T-helper 17 cell (primary cell): Measurements from ENCODE around the gene SPDYC. TPM values are rescaled to one million over a fixed set of nuclear protein-coding genes. Genes with fewer than 3 reads are reported as not detected.
"Not testable (repeated sequence)": the region's sequence is repeated elsewhere in the genome, so short reads cannot be mapped to it uniquely, and the experiment has no call there.

Source experiments
- ATAC-seq: fragments of 150-1000 bp; cut with Tn5 transposase; 2 replicates; pipeline ENCODE4 v1.10.0; 2021; ENCODE audit warnings: mild to moderate bottlenecking, moderate library complexity
- DNase-seq, 3 donors: peaks; one replicate each; pipeline versions ENCODE4 v3.0.0 to v3.0.0-alpha.2; 2020 to 2021
- H3K9me3 ChIP-seq: one replicate; pipeline ENCODE4 v1.7.0; 2013; ENCODE audit warnings: low read length, mild to moderate bottlenecking; ENCODE audit not compliant: control insufficient read depth, poor library complexity, severe bottlenecking
- H3K27ac Mint-ChIP-seq: one replicate; pipeline ENCODE4 v1.8.0; 2022; ENCODE audit warnings: mild to moderate bottlenecking, moderate library complexity, mixed read lengths
- H3K27me3 Mint-ChIP-seq: one replicate; pipeline ENCODE4 v1.8.0; 2022; ENCODE audit warnings: mixed read lengths
- H3K36me3 Mint-ChIP-seq: one replicate; pipeline ENCODE4 v1.8.0; 2022; ENCODE audit warnings: low read depth, mixed read lengths
- H3K4me1 Mint-ChIP-seq: one replicate; pipeline ENCODE4 v1.8.0; 2022; ENCODE audit warnings: mild to moderate bottlenecking, mixed read lengths
- H3K4me3 Mint-ChIP-seq: one replicate; pipeline ENCODE4 v1.8.0; 2022; ENCODE audit warnings: mild to moderate bottlenecking, moderate library complexity, mixed read lengths
- total RNA-seq, 4 donors: library from RNA in 2 of 4; stranded (reverse) in 2 of 4; gene quantifications; one replicate each; pipeline ENCODE4 v1.2.3 and lab custom pipeline; 2022 to 2026

SPDYC gene
- total RNA-seq, 2 donors from 2014 or later, result 0.68 TPM; not detected in 1

GRCh38 chr11:65147352-65148075 lies 22.5 kb upstream of the SPDYC start:
- ATAC-seq (no peak), DNase-seq (no peak)
- no peak overlapping the region for H3K27ac Mint-ChIP-seq
- H3K9me3 ChIP-seq, result no peaks in the 10 kb centered on the region
- H3K27me3 Mint-ChIP-seq, result peaks cover 6% of the 10 kb centered on the region
- peaks cover 6% of the 10 kb centered on the region for H3K4me1 Mint-ChIP-seq
- no peak overlapping the region for H3K4me3 Mint-ChIP-seq
- H3K36me3 Mint-ChIP-seq, result peaks cover 2% of the 10 kb centered on the region

- no peaks in the 10 kb centered on the region for H3K9me3 ChIP-seq
- peaks cover 6% of the 10 kb centered on the region for H3K4me1 Mint-ChIP-seq
- H3K27me3 Mint-ChIP-seq, result peaks cover 6% of the 10 kb centered on the region
- peaks cover 2% of the 10 kb centered on the region for H3K36me3 Mint-ChIP-seq
- ATAC-seq, result no peak
- no peak overlapping the region for H3K4me3 Mint-ChIP-seq
- H3K27ac Mint-ChIP-seq, result no peak overlapping the region
- no peak for DNase-seq
Observed at GRCh38 chr11:65148657-65149056, 21.4 kb upstream of the SPDYC start.

GRCh38 chr11:65150131-65150508 lies 19.9 kb upstream of the SPDYC start:
- ATAC-seq, H3K9me3 ChIP-seq, DNase-seq: not testable (repeated sequence)

GRCh38 chr11:65150509-65151299 lies 19.3 kb upstream of the SPDYC start:
- Mint-ChIP-seq H3K4me3 (no peak overlapping the region), H3K27ac (peak overlapping the region; percentile 78), H3K27me3 (no peaks in the 10 kb centered on the region), H3K4me1 (peaks cover 6% of the 10 kb centered on the region), H3K36me3 (peaks cover 2% of the 10 kb centered on the region)
- DNase-seq (no peak), ATAC-seq (peak; percentile 42)
- H3K9me3 ChIP-seq, result no peaks in the 10 kb centered on the region

More at GRCh38 chr11:65150131-65150508, 19.9 kb upstream of the SPDYC start:
- H3K36me3 Mint-ChIP-seq, H3K27ac Mint-ChIP-seq, H3K27me3 Mint-ChIP-seq, H3K4me1 Mint-ChIP-seq, H3K4me3 Mint-ChIP-seq: not testable (repeated sequence)

- DNase-seq, result no peak
- peaks cover 2% of the 10 kb centered on the region for H3K36me3 Mint-ChIP-seq
- peaks cover 6% of the 10 kb centered on the region for H3K4me1 Mint-ChIP-seq
- no peak overlapping the region for H3K4me3 Mint-ChIP-seq
- ATAC-seq, result no peak
- H3K27me3 Mint-ChIP-seq, result no peaks in the 10 kb centered on the region
- peak overlapping the region; percentile 78 for H3K27ac Mint-ChIP-seq
- H3K9me3 ChIP-seq, result no peaks in the 10 kb centered on the region
Observed at GRCh38 chr11:65151331-65151899, 18.6 kb upstream of the SPDYC start.

- DNase-seq (no peak), ATAC-seq (no peak)
- H3K4me1 Mint-ChIP-seq, result peaks cover 6% of the 10 kb centered on the region
- H3K27ac Mint-ChIP-seq, result no peak overlapping the region
- peaks cover 2% of the 10 kb centered on the region for H3K36me3 Mint-ChIP-seq
- H3K4me3 Mint-ChIP-seq, result no peak overlapping the region
- no peaks in the 10 kb centered on the region for H3K27me3 Mint-ChIP-seq
- H3K9me3 ChIP-seq, result no peaks in the 10 kb centered on the region
Observed at GRCh38 chr11:65152122-65152521, 17.9 kb upstream of the SPDYC start.

- Mint-ChIP-seq H3K4me1 (peaks cover 5% of the 10 kb centered on the region), H3K27me3 (peaks cover 15% of the 10 kb centered on the region), H3K4me3 (no peak overlapping the region), H3K36me3 (no peaks in the 10 kb centered on the region), H3K27ac (no peak overlapping the region)
- ATAC-seq (no peak), DNase-seq (no peak)
- H3K9me3 ChIP-seq, result no peaks in the 10 kb centered on the region
Observed at GRCh38 chr11:65156256-65156655, 13.8 kb upstream of the SPDYC start.

GRCh38 chr11:65156926-65157325 lies 13.1 kb upstream of the SPDYC start:
- H3K4me1 Mint-ChIP-seq, result peaks cover 2% of the 10 kb centered on the region

GRCh38 chr11:65157336-65157735 lies 12.7 kb upstream of the SPDYC start:
- no peak for DNase-seq
- Mint-ChIP-seq H3K27ac (no peak overlapping the region), H3K36me3 (no peaks in the 10 kb centered on the region), H3K4me3 (no peak overlapping the region), H3K4me1 (no peaks in the 10 kb centered on the region), H3K27me3 (peaks cover 15% of the 10 kb centered on the region)
- H3K9me3 ChIP-seq, result no peaks in the 10 kb centered on the region
- ATAC-seq, result no peak

More at GRCh38 chr11:65156926-65157325, 13.1 kb upstream of the SPDYC start:
- DNase-seq, result no peak
- Mint-ChIP-seq H3K4me3 (no peak overlapping the region), H3K27me3 (peaks cover 15% of the 10 kb centered on the region), H3K36me3 (no peaks in the 10 kb centered on the region), H3K27ac (no peak overlapping the region)
- H3K9me3 ChIP-seq, result no peaks in the 10 kb centered on the region
- no peak for ATAC-seq

GRCh38 chr11:65159012-65159411 lies 11.0 kb upstream of the SPDYC start:
- H3K4me1 Mint-ChIP-seq, result no peaks in the 10 kb centered on the region
- H3K27ac Mint-ChIP-seq, result no peak overlapping the region
- H3K9me3 ChIP-seq, result no peaks in the 10 kb centered on the region
- peaks cover 15% of the 10 kb centered on the region for H3K27me3 Mint-ChIP-seq
- no peak overlapping the region for H3K4me3 Mint-ChIP-seq
- no peak for DNase-seq
- no peaks in the 10 kb centered on the region for H3K36me3 Mint-ChIP-seq
- ATAC-seq, result no peak

- Mint-ChIP-seq H3K36me3 (no peaks in the 10 kb centered on the region), H3K27me3 (peaks cover 15% of the 10 kb centered on the region), H3K27ac (no peak overlapping the region), H3K4me1 (no peaks in the 10 kb centered on the region), H3K4me3 (no peak overlapping the region)
- DNase-seq (no peak), ATAC-seq (no peak)
- no peaks in the 10 kb centered on the region for H3K9me3 ChIP-seq
Observed at GRCh38 chr11:65160643-65161042, 9.4 kb upstream of the SPDYC start.

GRCh38 chr11:65163684-65164083 lies 6.3 kb upstream of the SPDYC start:
- no peaks in the 10 kb centered on the region for H3K36me3 Mint-ChIP-seq
- no peak overlapping the region for H3K27ac Mint-ChIP-seq
- no peak for DNase-seq
- peaks cover 15% of the 10 kb centered on the region for H3K27me3 Mint-ChIP-seq
- no peaks in the 10 kb centered on the region for H3K4me1 Mint-ChIP-seq
- no peak overlapping the region for H3K4me3 Mint-ChIP-seq
- no peak for ATAC-seq
- no peaks in the 10 kb centered on the region for H3K9me3 ChIP-seq

GRCh38 chr11:65165410-65166317 lies 4.4 kb upstream of the SPDYC start:
- Mint-ChIP-seq H3K4me3 (no peak overlapping the region), H3K27ac (no peak overlapping the region), H3K36me3 (no peaks in the 10 kb centered on the region), H3K4me1 (peaks cover 4% of the 10 kb centered on the region), H3K27me3 (peaks cover under 1% of the 10 kb centered on the region)
- no peaks in the 10 kb centered on the region for H3K9me3 ChIP-seq
- ATAC-seq (no peak), DNase-seq (no peak)
